CD14-positive monocyte (primary cell): ENCODE data around the gene RPS6KA5. TPM values are rescaled to one million over a fixed set of nuclear protein-coding genes. Genes with fewer than 3 reads are reported as not detected.

Source experiments
- DNase-seq, 3 donors: peaks; one replicate each; pipeline ENCODE4 v3.0.0-alpha.2; 2011 to 2022
- H2AFZ ChIP-seq: 2 replicates; pipeline ENCODE4 v1.6.0; 2012; ENCODE audit warnings: mild to moderate bottlenecking, low read depth, low read length, inconsistent platforms; ENCODE audit not compliant: insufficient read depth, poor library complexity, severe bottlenecking
- H3K27ac ChIP-seq, 2 donors: 1 replicate in 1 of 2; 2 replicates in 1 of 2; pipeline ENCODE4 v1.5.1; 2012 to 2013; ENCODE audit warnings: low read length in 2 of 2, control low read depth in 1 of 2, inconsistent platforms in 1 of 2, low read depth in 1 of 2, mild to moderate bottlenecking in 1 of 2
- H3K27me3 ChIP-seq, 2 donors: one replicate each; pipeline versions ENCODE4 v1.6.0 to v1.6.1; 2011 to 2013; ENCODE audit warnings: low read length in 2 of 2; ENCODE audit not compliant: control insufficient read depth in 2 of 2, insufficient read depth in 2 of 2
- H3K36me3 ChIP-seq, 2 donors: replicated peaks in 1 of 2; 1 replicate in 1 of 2; 2 replicates in 1 of 2; pipeline versions ENCODE4 v1.5.1 to v1.6.1; 2012 to 2013; ENCODE audit warnings: low read length in 2 of 2, control low read depth in 1 of 2, inconsistent platforms in 1 of 2, mild to moderate bottlenecking in 1 of 2; ENCODE audit not compliant: insufficient read depth in 2 of 2, control insufficient read depth in 1 of 2
- H3K4me1 ChIP-seq, 2 donors: 1 replicate in 1 of 2; 2 replicates in 1 of 2; pipeline versions ENCODE4 v1.5.1 to v1.6.1; 2012 to 2013; ENCODE audit warnings: low read length in 2 of 2, control low read depth in 1 of 2, inconsistent platforms in 1 of 2, mild to moderate bottlenecking in 1 of 2, moderate library complexity in 1 of 2; ENCODE audit not compliant: insufficient read depth in 2 of 2, control insufficient read depth in 1 of 2
- H3K4me2 ChIP-seq: replicated peaks from 2 replicates; pipeline ENCODE3; 2012; ENCODE audit warnings: low read length, moderate library complexity, mild to moderate bottlenecking; ENCODE audit not compliant: poor library complexity, severe bottlenecking; ENCODE audit errors: extremely low read depth
- H3K4me3 ChIP-seq, 3 experiments: fragments of 200-600 bp in 1 of 3; sonication (generic) in 1 of 3; replicated peaks in 1 of 3; 1 replicate in 2 of 3; 2 replicates in 1 of 3; pipeline ENCODE4 v1.5.1; 2011 to 2013; ENCODE audit warnings: low read length in 3 of 3, mild to moderate bottlenecking in 3 of 3, control low read depth in 2 of 3, low read depth in 2 of 3, inconsistent platforms in 1 of 3, moderate library complexity in 1 of 3
- H3K79me2 ChIP-seq: 2 replicates; pipeline ENCODE4 v1.6.0; 2012; ENCODE audit warnings: mild to moderate bottlenecking, control low read depth, inconsistent platforms, low read length, moderate library complexity; ENCODE audit not compliant: insufficient read depth
- H3K9ac ChIP-seq: 2 replicates; pipeline ENCODE4 v1.6.0; 2017; ENCODE audit warnings: low read length, mild to moderate bottlenecking; ENCODE audit not compliant: insufficient read depth, poor library complexity, severe bottlenecking
- H3K9me3 ChIP-seq, 2 donors: replicated peaks in 1 of 2; 1 replicate in 1 of 2; 2 replicates in 1 of 2; pipeline versions ENCODE4 v1.5.1 to v1.6.1; 2012 to 2013; ENCODE audit warnings: low read length in 2 of 2, control low read depth in 1 of 2; ENCODE audit not compliant: control insufficient read depth in 1 of 2, insufficient read depth in 1 of 2
- H4K20me1 ChIP-seq: 2 replicates; pipeline ENCODE4 v1.6.0; 2012; ENCODE audit warnings: mild to moderate bottlenecking, low read length, control low read depth, moderate library complexity; ENCODE audit not compliant: insufficient read depth
- H3K27ac Mint-ChIP-seq, 7 donors: one replicate each; pipeline ENCODE4 v1.8.0; 2020; ENCODE audit warnings: mild to moderate bottlenecking in 7 of 7, mixed read lengths in 7 of 7, moderate library complexity in 6 of 7, inconsistent platforms in 2 of 7
- H3K27me3 Mint-ChIP-seq, 3 donors: one replicate each; pipeline ENCODE4 v1.8.0; 2021 to 2022; ENCODE audit warnings: low read depth in 3 of 3, mild to moderate bottlenecking in 3 of 3, mixed read lengths in 3 of 3, moderate library complexity in 3 of 3, inconsistent platforms in 1 of 3
- H3K36me3 Mint-ChIP-seq, 2 donors: one replicate each; pipeline ENCODE4 v1.8.0; 2020; ENCODE audit warnings: mixed read lengths in 2 of 2, inconsistent platforms in 1 of 2, mild to moderate bottlenecking in 1 of 2
- H3K4me1 Mint-ChIP-seq: one replicate; pipeline ENCODE4 v1.8.0; 2020; ENCODE audit warnings: mild to moderate bottlenecking, mixed read lengths
- H3K4me3 Mint-ChIP-seq, 2 donors: one replicate each; pipeline ENCODE4 v1.8.0; 2020; ENCODE audit warnings: mild to moderate bottlenecking in 2 of 2, mixed read lengths in 2 of 2, moderate library complexity in 1 of 2
- H3K9me3 Mint-ChIP-seq, 7 donors: one replicate each; pipeline ENCODE4 v1.8.0; 2020 to 2022; ENCODE audit warnings: mixed read lengths in 7 of 7, mild to moderate bottlenecking in 6 of 7, moderate library complexity in 6 of 7, inconsistent platforms in 2 of 7
- WGBS: methylation state at CpG from one replicate; pipeline ENCODE4 v1.1.5; 2013; ENCODE audit warnings: missing lambda C conversion rate; ENCODE audit not compliant: insufficient coverage; 5-methylcytosine and 5-hydroxymethylcytosine counted together
- intact Hi-C, 2 donors: fragments of 100-400 bp; cut with micrococcal nuclease; formaldehyde crosslinking; loops; one replicate each; pipeline versions ENCODE4 v1.15.0 to v1.15.1; 2023
- polyA plus RNA-seq, 3 donors: library from polyadenylated mRNA; depleted of rRNA in 1 of 3; unstranded in 2 of 3; stranded (reverse) in 1 of 3; fragments of 300-500 nt in 2 of 3; fragments of >200 nt in 1 of 3; fragmentation: Illumina TruSeq in 2 of 3; gene quantifications; 1 replicate in 2 of 3; 2 replicates in 1 of 3; pipeline ENCODE4 v1.2.3, GENCODE V29; 2012 to 2021
- TF ChIP-seq, protein P1 (sequence below): fragments of 200-600 bp; IDR thresholded peaks from one replicate; pipeline ENCODE4 v1.8.0; 2022; ENCODE audit warnings: antibody characterized with exemption, mild to moderate bottlenecking

Gene RPS6KA5
- polyA plus RNA-seq, 3 donors, result 4.4 to 10.1 (median 7.9) TPM

GRCh38 chr14:91103116-91103515 is 42.7 kb upstream of the RPS6KA5 start:
- Mint-ChIP-seq H3K27me3 (peaks cover 0 to 5% (median 2%) of the 10 kb centered on the region in 3 donors), H3K36me3 (no peaks in the 10 kb centered on the region), H3K4me3 (no peak overlapping the region), H3K27ac (no peak overlapping the region), H3K9me3 (no peaks in the 10 kb centered on the region), H3K4me1 (peaks cover 2% of the 10 kb centered on the region)
- whole genome bisulfite sequencing, result 96% methylated on average over 8 of the region's 8 CpGs
- TF ChIP-seq, protein P1, sequence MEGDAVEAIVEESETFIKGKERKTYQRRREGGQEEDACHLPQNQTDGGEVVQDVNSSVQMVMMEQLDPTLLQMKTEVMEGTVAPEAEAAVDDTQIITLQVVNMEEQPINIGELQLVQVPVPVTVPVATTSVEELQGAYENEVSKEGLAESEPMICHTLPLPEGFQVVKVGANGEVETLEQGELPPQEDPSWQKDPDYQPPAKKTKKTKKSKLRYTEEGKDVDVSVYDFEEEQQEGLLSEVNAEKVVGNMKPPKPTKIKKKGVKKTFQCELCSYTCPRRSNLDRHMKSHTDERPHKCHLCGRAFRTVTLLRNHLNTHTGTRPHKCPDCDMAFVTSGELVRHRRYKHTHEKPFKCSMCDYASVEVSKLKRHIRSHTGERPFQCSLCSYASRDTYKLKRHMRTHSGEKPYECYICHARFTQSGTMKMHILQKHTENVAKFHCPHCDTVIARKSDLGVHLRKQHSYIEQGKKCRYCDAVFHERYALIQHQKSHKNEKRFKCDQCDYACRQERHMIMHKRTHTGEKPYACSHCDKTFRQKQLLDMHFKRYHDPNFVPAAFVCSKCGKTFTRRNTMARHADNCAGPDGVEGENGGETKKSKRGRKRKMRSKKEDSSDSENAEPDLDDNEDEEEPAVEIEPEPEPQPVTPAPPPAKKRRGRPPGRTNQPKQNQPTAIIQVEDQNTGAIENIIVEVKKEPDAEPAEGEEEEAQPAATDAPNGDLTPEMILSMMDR, result no peak
- Histone ChIP-seq H3K79me2 (no peaks in the 10 kb centered on the region), H4K20me1 (no peaks in the 10 kb centered on the region), H3K4me1 (no peaks in the 10 kb centered on the region), H3K36me3 (no peaks in the 10 kb centered on the region), H3K9me3 (no peaks in the 10 kb centered on the region), H3K4me2 (no peak overlapping the region), H3K9ac (no peak overlapping the region), H2AFZ (no peak overlapping the region), H3K4me3 (no peak overlapping the region), H3K27me3 (no peaks in the 10 kb centered on the region), H3K27ac (no peak overlapping the region)
- intact Hi-C loops, result no loop called here
- DNase-seq, result no peak

DNA sequence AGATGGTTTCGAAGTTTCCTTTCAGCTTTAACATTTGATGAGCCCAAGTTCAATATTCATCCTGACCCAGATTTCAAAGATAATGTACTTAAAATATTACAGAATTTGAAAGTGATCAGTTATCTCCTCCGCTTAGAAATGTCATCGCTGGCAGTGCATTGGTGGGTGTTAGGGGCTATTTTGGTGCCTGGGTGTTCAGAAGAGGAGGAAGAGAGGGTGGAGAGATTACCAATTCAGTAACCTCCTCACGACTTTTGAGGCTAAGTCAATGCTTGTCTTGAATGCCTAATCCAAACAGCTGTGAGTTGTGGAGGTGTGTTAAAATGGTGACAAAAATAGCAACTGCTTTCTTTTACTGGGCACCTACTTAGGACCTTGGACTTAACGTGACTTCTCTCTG is 39.7 kb upstream of the RPS6KA5 start:
- no peaks in the 10 kb centered on the region for H4K20me1 ChIP-seq
- no peak overlapping the region for H3K27ac ChIP-seq
- Mint-ChIP-seq H3K4me3 (no peak overlapping the region), H3K27ac (no peak overlapping the region), H3K36me3 (no peaks in the 10 kb centered on the region), H3K27me3 (peaks cover 0 to 4% (median 2%) of the 10 kb centered on the region in 3 donors), H3K4me1 (no peaks in the 10 kb centered on the region), H3K9me3 (no peaks in the 10 kb centered on the region)
- no peaks in the 10 kb centered on the region for H3K9me3 ChIP-seq
- H3K9ac ChIP-seq, result no peak overlapping the region
- H3K36me3 ChIP-seq, result no peaks in the 10 kb centered on the region
- H3K4me1 ChIP-seq, result no peaks in the 10 kb centered on the region
- 100% methylated on average over 2 of the region's 5 CpGs for WGBS
- no peak overlapping the region for H3K4me2 ChIP-seq
- no peaks in the 10 kb centered on the region for H3K79me2 ChIP-seq
- no peak overlapping the region for H3K4me3 ChIP-seq
- TF ChIP-seq, protein P1, result no peak
- H3K27me3 ChIP-seq, result no peaks in the 10 kb centered on the region
- DNase-seq, result no peak
- H2AFZ ChIP-seq, result no peak overlapping the region
- intact Hi-C loops, result no loop called here
